Duodenal mucosa (tissue), 2 donors: Measurements from ENCODE around the gene VWA3B.

Experiments used
- H3K27ac ChIP-seq: one replicate; pipeline ENCODE4 v1.7.0; 2013; ENCODE audit warnings: low read depth, low read length
- H3K27me3 ChIP-seq, 2 donors: one replicate each; pipeline ENCODE4 v1.7.0; 2013; ENCODE audit warnings: low read length in 2 of 2, control low read depth in 1 of 2; ENCODE audit not compliant: insufficient read depth in 2 of 2, control insufficient read depth in 1 of 2
- H3K36me3 ChIP-seq, 2 donors: one replicate each; pipeline ENCODE4 v1.7.0; 2013; ENCODE audit warnings: low read length in 2 of 2, control low read depth in 1 of 2; ENCODE audit not compliant: insufficient read depth in 2 of 2, control insufficient read depth in 1 of 2
- H3K4me1 ChIP-seq, 2 donors: one replicate each; pipeline ENCODE4 v1.7.0; 2013; ENCODE audit warnings: low read length in 2 of 2, control low read depth in 1 of 2; ENCODE audit not compliant: insufficient read depth in 2 of 2, control insufficient read depth in 1 of 2
- H3K4me3 ChIP-seq, 2 donors: one replicate each; pipeline ENCODE4 v1.7.0; 2013; ENCODE audit warnings: low read length in 2 of 2, low read depth in 1 of 2
- H3K9ac ChIP-seq, 2 donors: one replicate each; pipeline ENCODE4 v1.7.0; 2013; ENCODE audit warnings: low read length in 2 of 2, low read depth in 1 of 2
- H3K9me3 ChIP-seq, 2 donors: one replicate each; pipeline ENCODE4 v1.7.0; 2013; ENCODE audit warnings: low read length in 2 of 2, control low read depth in 1 of 2; ENCODE audit not compliant: control insufficient read depth in 1 of 2

Gene VWA3B

GRCh38 chr2:98333922-98334321 lies 247.0 kb downstream of the VWA3B start:
- H3K27me3 ChIP-seq: no peaks in the 10 kb centered on the region
- H3K4me1 ChIP-seq: no peaks in the 10 kb centered on the region
- H3K27ac ChIP-seq: no peak overlapping the region
- no peak overlapping the region for H3K9ac ChIP-seq
- H3K36me3 ChIP-seq: no peaks in the 10 kb centered on the region
- no peak overlapping the region for H3K4me3 ChIP-seq
- no peaks in the 10 kb centered on the region for H3K9me3 ChIP-seq

GRCh38 chr2:98334439-98335078 lies 247.6 kb downstream of the VWA3B start:
- Histone ChIP-seq H3K9me3 (no peaks in the 10 kb centered on the region), H3K4me3 (no peak overlapping the region), H3K36me3 (no peaks in the 10 kb centered on the region), H3K27ac (no peak overlapping the region), H3K4me1 (no peaks in the 10 kb centered on the region), H3K27me3 (peaks cover 0 to 1% of the 10 kb centered on the region in 2 donors), H3K9ac (no peak overlapping the region)

- Histone ChIP-seq H3K9me3 (no peaks in the 10 kb centered on the region), H3K4me1 (no peaks in the 10 kb centered on the region), H3K4me3 (no peak overlapping the region), H3K27ac (no peak overlapping the region), H3K36me3 (no peaks in the 10 kb centered on the region), H3K27me3 (peaks cover 0 to 6% of the 10 kb centered on the region in 2 donors), H3K9ac (no peak overlapping the region)
Measured at GRCh38 chr2:98335271-98335670, 248.3 kb downstream of the VWA3B start.

GRCh38 chr2:98341241-98341640 lies 254.3 kb downstream of the VWA3B start:
- Histone ChIP-seq H3K27me3 (peaks cover 18 to 24% of the 10 kb centered on the region in 2 donors), H3K4me3 (no peak overlapping the region)

GRCh38 chr2:98343285-98343684 lies 256.3 kb downstream of the VWA3B start:
- Histone ChIP-seq H3K27me3 (peaks cover 37 to 41% of the 10 kb centered on the region in 2 donors), H3K9ac (no peak overlapping the region), H3K4me1 (no peaks in the 10 kb centered on the region), H3K4me3 (no peak overlapping the region), H3K9me3 (no peaks in the 10 kb centered on the region), H3K36me3 (no peaks in the 10 kb centered on the region), H3K27ac (no peak overlapping the region)

More at GRCh38 chr2:98341241-98341640, 254.3 kb downstream of the VWA3B start:
- Histone ChIP-seq H3K9me3 (no peaks in the 10 kb centered on the region), H3K36me3 (no peaks in the 10 kb centered on the region), H3K4me1 (no peaks in the 10 kb centered on the region), H3K9ac (no peak overlapping the region), H3K27ac (no peak overlapping the region)

DNA sequence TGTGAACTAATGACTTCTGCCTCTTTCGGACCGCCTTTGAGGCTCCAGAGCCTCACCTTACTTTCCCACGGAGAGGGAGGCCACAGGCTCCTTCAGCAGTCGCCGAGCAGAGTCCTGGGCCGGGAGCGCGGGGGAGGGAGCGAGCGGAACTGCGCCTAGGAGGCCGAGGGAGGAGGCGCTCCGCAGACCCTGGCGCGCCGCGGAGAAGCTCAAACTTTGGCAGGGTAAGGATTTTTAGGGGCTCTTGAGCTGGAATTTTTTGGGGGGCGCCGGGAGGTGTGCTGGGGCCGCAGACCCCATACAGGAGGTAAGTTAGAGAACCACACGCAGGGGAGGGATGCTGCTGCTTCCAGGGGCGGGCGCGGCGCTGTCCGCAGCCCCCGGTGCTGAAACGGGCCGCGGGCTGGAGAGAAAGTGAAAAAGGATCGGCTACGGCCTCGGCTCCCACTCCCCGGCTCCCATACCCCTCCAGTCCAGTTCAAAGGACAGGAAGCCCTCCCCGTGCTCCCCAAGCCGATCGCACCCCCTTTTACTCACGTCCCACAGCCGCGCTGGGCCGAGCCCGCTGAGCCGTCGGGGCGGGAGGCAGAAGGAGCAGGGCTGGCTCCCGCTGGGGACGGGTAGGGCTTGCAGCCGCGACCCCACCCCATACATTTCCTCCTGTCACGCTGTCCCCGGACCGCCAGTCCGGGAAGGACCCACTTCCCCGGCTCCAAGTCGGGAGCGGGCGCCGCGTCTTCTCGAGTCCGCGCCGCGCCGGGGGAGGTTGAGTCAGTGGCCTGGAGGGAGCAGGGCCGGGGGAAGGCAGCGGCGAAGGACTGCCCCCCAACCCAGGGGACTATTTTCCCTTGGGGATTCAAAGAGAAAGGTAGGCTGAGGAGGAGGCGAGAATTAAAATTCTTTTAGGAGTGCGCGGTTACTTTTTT lies 259.6 kb downstream of the VWA3B start, which contains the start of gene CNGA3:
Gene CNGA3, plus strand, starts transcription at position 146 of the 926 bp plus-strand sequence. CDS start 23,520 bp downstream, outside the sequence.
- Histone ChIP-seq H3K4me1 (no peaks in the 10 kb centered on the region), H3K36me3 (no peaks in the 10 kb centered on the region), H3K27me3 (peaks cover 46 to 60% of the 10 kb centered on the region in 2 donors), H3K9me3 (no peaks in the 10 kb centered on the region), H3K9ac (no peak within 1 kb of the TSS), H3K27ac (no peak within 1 kb of the TSS), H3K4me3 (no peak within 1 kb of the TSS)

DNA sequence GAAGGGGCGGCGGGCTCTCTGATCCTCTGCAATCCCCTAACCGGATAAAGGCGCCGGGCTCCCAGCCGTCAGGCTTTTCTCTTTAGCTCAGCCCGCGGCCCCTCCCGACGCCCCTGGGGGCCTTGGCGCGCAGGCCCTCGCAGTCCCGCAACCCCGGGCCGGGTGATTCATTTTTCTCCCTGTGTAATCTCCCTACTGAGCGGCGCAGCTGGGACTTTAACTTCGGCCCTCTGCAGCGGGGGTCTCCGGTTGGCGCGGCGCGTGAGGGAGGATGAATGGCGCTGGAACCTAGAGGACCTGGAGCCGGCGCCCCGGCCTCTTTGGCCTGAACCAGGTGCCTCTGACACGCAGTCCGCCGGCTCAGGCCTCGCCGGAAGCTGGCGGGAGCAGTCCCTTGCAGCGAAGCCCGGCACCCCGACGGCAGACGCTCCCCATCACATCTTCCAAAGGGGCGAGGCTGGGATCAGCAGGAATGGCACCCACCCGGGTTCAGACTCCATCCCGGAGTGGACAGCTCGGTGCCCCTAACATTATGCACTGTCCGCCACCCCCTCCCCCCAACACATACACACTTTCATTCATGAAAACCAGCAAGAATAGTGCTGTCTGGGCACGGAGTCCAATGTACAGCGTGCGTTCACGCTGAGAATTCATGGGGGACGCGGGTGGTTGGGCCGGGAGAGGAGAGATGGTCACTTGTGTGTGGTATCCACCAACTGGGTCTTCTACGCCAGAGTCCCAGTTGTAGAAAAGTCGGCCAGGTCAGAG lies 260.5 kb downstream of the VWA3B start:
- no peak overlapping the region for H3K4me3 ChIP-seq
- H3K27ac ChIP-seq: no peak overlapping the region

GRCh38 chr2:98348066-98348561 lies 261.1 kb downstream of the VWA3B start:
- Histone ChIP-seq H3K4me1 (no peaks in the 10 kb centered on the region), H3K36me3 (no peaks in the 10 kb centered on the region), H3K4me3 (no peak overlapping the region), H3K27ac (no peak overlapping the region), H3K9ac (no peak overlapping the region), H3K9me3 (no peaks in the 10 kb centered on the region), H3K27me3 (peaks cover 49 to 60% of the 10 kb centered on the region in 2 donors)

More for the DNA sequence above, 260.5 kb downstream of the VWA3B start:
- Histone ChIP-seq H3K9ac (no peak overlapping the region), H3K27me3 (peaks cover 46 to 60% of the 10 kb centered on the region in 2 donors), H3K9me3 (no peaks in the 10 kb centered on the region), H3K36me3 (no peaks in the 10 kb centered on the region), H3K4me1 (no peaks in the 10 kb centered on the region)

- no peaks in the 10 kb centered on the region for H3K9me3 ChIP-seq
- no peaks in the 10 kb centered on the region for H3K4me1 ChIP-seq
- H3K9ac ChIP-seq: no peak overlapping the region
- H3K27ac ChIP-seq: no peak overlapping the region
- H3K4me3 ChIP-seq: no peak overlapping the region
- H3K36me3 ChIP-seq: no peaks in the 10 kb centered on the region
- H3K27me3 ChIP-seq: peaks cover 44 to 45% of the 10 kb centered on the region in 2 donors
Measured at GRCh38 chr2:98350411-98350810, 263.4 kb downstream of the VWA3B start.
